HepG2 (cell line): ENCODE measurements around the gene GPR39. TPM values are rescaled to one million over a fixed set of nuclear protein-coding genes. Genes with fewer than 3 reads are reported as not detected.

Source experiments
- ATAC-seq: fragments of 200-7000 bp; cut with Tn5 transposase; 3 replicates; pipeline ENCODE4 v1.9.1; 2020; ENCODE audit warnings: mild to moderate bottlenecking, moderate library complexity
- BruUV-seq: library from RNA; stranded (reverse); fragments of 400-500 nt; replicated peaks from 2 replicates; lab custom pipeline; 2021; lab: Mats Ljungman, UMichigan
- CTCF ChIA-PET: fragments of 300-600 bp; formaldehyde crosslinking; extraction: SDS; loops from one replicate; lab custom pipeline; 2021; ENCODE audit warnings: low total read pairs, inconsistent platforms, low intra/inter-chr PET ratio; lab: Yijun Ruan, JAX
- POLR2A ChIA-PET: fragments of 350-600 bp; sonication (Branson Sonifier 250); formaldehyde crosslinking; loops from one replicate; lab custom pipeline; 2020; ENCODE audit warnings: antibody characterized with exemption, inconsistent platforms; lab: Yijun Ruan, JAX
- DNase-seq: peaks from one replicate; pipeline ENCODE4 v3.0.0-alpha.2; 2015; ENCODE audit warnings: low spot score
- FAIRE-seq: peaks from 3 replicates; lab custom pipeline; 2011; peaks lifted over from hg19 to GRCh38; lab: Jason Lieb, UNC
- H2AFZ ChIP-seq: one replicate; pipeline ENCODE4 v1.6.1; 2011; ENCODE audit warnings: low read length, inconsistent platforms
- H3K27ac ChIP-seq: fragments of 300-600 bp; 3 replicates; pipeline ENCODE4 v1.8.0; 2011; ENCODE audit warnings: mixed run types, mild to moderate bottlenecking, mixed read lengths, low read length, inconsistent platforms; ENCODE audit not compliant: insufficient read depth; ENCODE audit errors: extremely low read length
- H3K27me3 ChIP-seq, 2 experiments: fragments of 200-600 bp in 1 of 2; 2 replicates in 1 of 2; 3 replicates in 1 of 2; pipeline versions ENCODE4 v1.6.0 to v1.8.0; 2011; ENCODE audit warnings: low read length in 2 of 2, mild to moderate bottlenecking in 2 of 2, moderate library complexity in 2 of 2, inconsistent platforms in 1 of 2; ENCODE audit not compliant: insufficient read depth in 2 of 2, control insufficient read depth in 1 of 2
- H3K36me3 ChIP-seq, 2 experiments: fragments of 200-600 bp in 1 of 2; replicated peaks in 1 of 2; 2 replicates in 1 of 2; 3 replicates in 1 of 2; pipeline versions ENCODE4 v1.5.1 to v1.8.0; 2011; ENCODE audit warnings: low read length in 2 of 2, inconsistent platforms in 1 of 2; ENCODE audit not compliant: insufficient read depth in 2 of 2, control insufficient read depth in 1 of 2
- H3K4me1 ChIP-seq: 2 replicates; pipeline ENCODE4 v1.5.1; 2012; ENCODE audit warnings: low read length, inconsistent platforms; ENCODE audit not compliant: insufficient read depth
- H3K4me2 ChIP-seq: 2 replicates; pipeline ENCODE4 v1.6.0; 2011; ENCODE audit warnings: low read depth, low read length, inconsistent platforms
- H3K4me3 ChIP-seq, 3 experiments: fragments of 200-600 bp in 1 of 3; sonication (generic), shearing (Covaris generic) in 1 of 3; replicated peaks in 1 of 3; 2 replicates each; pipeline ENCODE4 v1.5.1; 2011 to 2016; ENCODE audit warnings: low read length in 3 of 3, inconsistent platforms in 2 of 3, low read depth in 2 of 3, mild to moderate bottlenecking in 2 of 3, control low read depth in 1 of 3, mixed read lengths in 1 of 3; ENCODE audit not compliant: insufficient read depth in 1 of 3
- H3K79me2 ChIP-seq: one replicate; pipeline ENCODE4 v1.6.1; 2011; ENCODE audit warnings: low read length, inconsistent platforms; ENCODE audit not compliant: insufficient read depth
- H3K9ac ChIP-seq: 2 replicates; pipeline ENCODE4 v1.6.0; 2011; ENCODE audit warnings: mild to moderate bottlenecking, low read depth, low read length, inconsistent platforms; ENCODE audit not compliant: insufficient read depth
- H3K9me3 ChIP-seq: 2 replicates; pipeline ENCODE4 v1.5.1; 2012; ENCODE audit warnings: mild to moderate bottlenecking, low read length
- H4K20me1 ChIP-seq: 2 replicates; pipeline ENCODE4 v1.6.0; 2011; ENCODE audit warnings: inconsistent platforms, mild to moderate bottlenecking, low read length, moderate library complexity; ENCODE audit not compliant: insufficient read depth
- EZH2 ChIP-seq: conservative IDR thresholded peaks from 2 replicates; pipeline ENCODE4 v1.6.1; 2012; ENCODE audit warnings: mild to moderate bottlenecking, low read depth, low read length, moderate library complexity
- FOXP1 ChIP-seq, 2 experiments: fragments of 450-650 bp in 1 of 2; IDR thresholded peaks; 2 replicates each; pipeline ENCODE4 v1.6.1; 2017 to 2018; ENCODE audit warnings: antibody characterized with exemption in 1 of 2
- WGBS: methylation state at CpG from one replicate; pipeline ENCODE4 v1.1.6; 2017; ENCODE audit warnings: low lambda C conversion rate; 5-methylcytosine and 5-hydroxymethylcytosine counted together
- in situ Hi-C: cut with HindIII; loops from 2 replicates; pipeline ENCODE4 v1.10.0; 2017; ENCODE audit warnings: low pct_unique_long_range_greater_than_20kb; ENCODE audit not compliant: extremely low pct_ligation_motif_present
- intact Hi-C: fragments of 100-400 bp; cut with micrococcal nuclease; formaldehyde crosslinking; loops from one replicate; pipeline ENCODE4 v1.10.0; 2022; ENCODE audit not compliant: unreplicated experiment
- polyA plus RNA-seq, 8 experiments: library from polyadenylated mRNA; depleted of rRNA in 3 of 8; stranded (reverse) in 7 of 8; unstranded in 1 of 8; fragments of >200 nt; fragmentation: Illumina TruSeq in 4 of 8; extraction: Trizol in 4 of 8; gene quantifications; 2 replicates each; pipeline versions ENCODE4 v1.2.1 to v1.2.3, GENCODE V29; 2011 to 2016; ENCODE audit warnings: low read depth in 4 of 8, missing spikeins in 1 of 8, mixed read lengths in 1 of 8; ENCODE audit not compliant: insufficient read depth in 1 of 8
- total RNA-seq, 5 experiments: library from RNA; depleted of rRNA; stranded (reverse); fragments of >200 nt; fragmentation: Illumina TruSeq; extraction: Trizol; gene quantifications; 2 replicates each; pipeline ENCODE4 v1.2.3, GENCODE V29; 2016; ENCODE audit warnings: low read depth in 1 of 5
- TF ChIP-seq, protein P1 (sequence below): fragments of 450-650 bp; IDR thresholded peaks from 2 replicates; pipeline ENCODE4 v1.6.1; 2016
- TF ChIP-seq, protein P2 (sequence below): sonication (generic); formaldehyde crosslinking; IDR thresholded peaks from 2 replicates; pipeline ENCODE4 v1.5.0; 2020; ENCODE audit warnings: mild to moderate bottlenecking, missing genetic modification reagents, moderate library complexity
- TF ChIP-seq, protein P3 (sequence below): sonication (generic); formaldehyde crosslinking; IDR thresholded peaks from 2 replicates; pipeline ENCODE4 v1.8.1; 2023; ENCODE audit warnings: mild to moderate bottlenecking, moderate library complexity, missing genetic modification reagents
- TF ChIP-seq, protein P4 (sequence below): sonication (generic); formaldehyde crosslinking; IDR thresholded peaks from 2 replicates; pipeline ENCODE4 v1.5.1; 2020; ENCODE audit warnings: missing genetic modification reagents, mild to moderate bottlenecking, borderline replicate concordance

GPR39 gene
- total and polyA plus RNA-seq, 2 of the 13 experiments (the other 11 are each of a cell fraction or from before 2014, with no cell fraction given): 0.16 to 0.62 TPM

DNA sequence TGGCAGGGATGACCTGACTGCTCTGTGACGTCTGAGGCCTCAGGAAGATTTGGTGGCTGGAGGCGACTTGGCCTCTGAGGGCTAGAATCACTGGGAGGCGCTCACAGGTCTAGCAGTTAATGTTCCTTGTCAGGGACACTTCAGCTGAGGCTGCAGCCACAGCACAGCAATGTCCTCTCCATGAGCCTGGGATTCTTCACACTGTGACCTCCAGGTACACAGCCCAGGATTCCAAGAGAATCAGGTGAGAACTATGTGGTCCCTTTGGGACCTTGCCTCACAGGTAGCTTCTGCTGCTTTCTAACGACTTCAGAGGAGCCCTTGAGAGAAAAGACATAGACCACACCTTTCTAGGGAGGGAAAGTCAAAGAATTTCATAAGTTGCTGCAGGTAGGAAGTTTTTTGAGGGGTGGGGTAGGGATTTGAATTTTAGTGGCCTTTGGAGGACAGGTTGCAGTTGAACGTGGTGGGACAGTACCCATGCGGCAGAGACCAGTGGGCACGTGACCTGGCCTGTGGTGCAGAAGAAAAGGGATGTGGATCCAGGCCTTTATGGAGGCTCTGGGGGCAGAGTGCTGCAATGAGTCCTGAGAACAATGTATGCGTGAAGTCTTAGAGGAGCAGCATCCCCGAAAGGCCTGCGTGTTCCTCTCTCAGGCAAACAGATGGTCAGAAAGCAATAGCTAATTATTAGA, 167.2 kb downstream of the GPR39 start:
- Histone ChIP-seq H3K27me3 (no peaks in the 10 kb centered on the region), H3K27ac (no peak overlapping the region), H3K4me1 (no peaks in the 10 kb centered on the region), H3K9me3 (no peaks in the 10 kb centered on the region), H3K36me3 (no peaks in the 10 kb centered on the region), H3K79me2 (no peaks in the 10 kb centered on the region), H2AFZ (no peak overlapping the region), H3K4me2 (no peak overlapping the region), H3K9ac (no peak overlapping the region), H4K20me1 (no peaks in the 10 kb centered on the region), H3K4me3 (no peak overlapping the region)
- ChIA-PET CTCF (no interaction called here), POLR2A (no interaction called here)
- no peak for FAIRE-seq
- ATAC-seq: no peak
- in situ Hi-C loops: no loop called here
- no peak for DNase-seq
- 19% methylated on average over 10 of the region's 10 CpGs for WGBS
- intact Hi-C loops: no loop called here
- BruUV-seq: no TSS peak
- TF ChIP-seq EZH2: no peak
- TF ChIP-seq, protein P1, sequence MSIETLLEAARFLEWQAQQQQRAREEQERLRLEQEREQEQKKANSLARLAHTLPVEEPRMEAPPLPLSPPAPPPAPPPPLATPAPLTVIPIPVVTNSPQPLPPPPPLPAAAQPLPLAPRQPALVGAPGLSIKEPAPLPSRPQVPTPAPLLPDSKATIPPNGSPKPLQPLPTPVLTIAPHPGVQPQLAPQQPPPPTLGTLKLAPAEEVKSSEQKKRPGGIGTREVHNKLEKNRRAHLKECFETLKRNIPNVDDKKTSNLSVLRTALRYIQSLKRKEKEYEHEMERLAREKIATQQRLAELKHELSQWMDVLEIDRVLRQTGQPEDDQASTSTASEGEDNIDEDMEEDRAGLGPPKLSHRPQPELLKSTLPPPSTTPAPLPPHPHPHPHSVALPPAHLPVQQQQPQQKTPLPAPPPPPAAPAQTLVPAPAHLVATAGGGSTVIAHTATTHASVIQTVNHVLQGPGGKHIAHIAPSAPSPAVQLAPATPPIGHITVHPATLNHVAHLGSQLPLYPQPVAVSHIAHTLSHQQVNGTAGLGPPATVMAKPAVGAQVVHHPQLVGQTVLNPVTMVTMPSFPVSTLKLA: peak; percentile 63

DNA sequence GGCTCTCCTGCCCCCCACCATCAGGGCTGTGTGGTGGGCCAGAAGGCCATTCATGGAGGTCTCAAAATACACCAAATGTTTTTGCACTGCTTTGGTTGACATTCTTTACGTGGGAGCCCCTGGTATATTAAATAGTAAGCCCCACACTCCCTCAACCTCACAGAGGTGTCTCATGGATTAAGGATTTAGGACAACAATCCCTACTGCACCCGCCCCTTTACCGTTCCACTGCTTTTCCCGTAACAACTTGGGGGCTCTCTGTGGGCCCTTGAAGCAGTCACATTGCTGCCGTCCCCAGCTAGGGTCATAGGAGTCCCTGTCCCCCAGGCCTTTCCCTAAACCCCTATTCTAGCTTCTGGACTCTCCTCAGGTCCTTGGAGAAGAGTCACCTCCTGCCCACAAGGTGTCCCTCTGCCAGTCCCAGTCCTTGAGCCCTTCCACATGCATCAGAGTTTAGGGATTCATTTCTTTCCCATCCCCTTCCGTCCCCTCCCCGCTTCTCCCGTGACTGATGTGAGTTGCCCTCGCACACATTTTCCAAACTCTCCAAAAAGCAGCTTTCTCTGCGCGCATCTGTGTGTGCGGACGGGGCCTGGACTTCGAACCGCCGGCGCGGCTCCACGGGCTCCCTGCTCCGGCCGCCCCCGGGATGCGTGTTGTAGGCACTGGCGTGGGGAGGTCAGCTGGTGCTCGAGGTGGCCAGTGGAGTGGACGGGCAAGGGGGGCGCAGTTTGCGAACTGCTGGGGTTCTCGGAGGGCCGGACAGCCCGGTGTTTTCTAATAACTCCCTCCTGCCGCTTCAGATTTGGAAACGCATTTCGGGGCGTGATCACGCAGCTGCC, 168.6 kb downstream of the GPR39 start:
- intact Hi-C loops: no loop called here
- Histone ChIP-seq H3K9ac (no peak overlapping the region), H3K9me3 (no peaks in the 10 kb centered on the region), H2AFZ (no peak overlapping the region), H3K79me2 (no peaks in the 10 kb centered on the region), H3K27me3 (no peaks in the 10 kb centered on the region), H3K4me3 (no peak overlapping the region), H3K27ac (no peak overlapping the region), H4K20me1 (no peaks in the 10 kb centered on the region), H3K4me1 (no peaks in the 10 kb centered on the region), H3K36me3 (no peaks in the 10 kb centered on the region), H3K4me2 (no peak overlapping the region)
- BruUV-seq: no TSS peak
- WGBS: 75% methylated on average over 36 of the region's 36 CpGs
- ATAC-seq: no peak; the same call in 2 of the 3 replicates
- in situ Hi-C loops: no loop called here
- CTCF ChIA-PET: no interaction called here
- FAIRE-seq: no peak
- POLR2A ChIA-PET: no interaction called here
- no peak for DNase-seq
- TF ChIP-seq FOXP1 (IDR thresholded peaks at IDR 0.05) (no peak), FOXP1 (CRISPR knock-in tag; IDR thresholded peaks at IDR 0.05) (no peak)
- TF ChIP-seq, protein P2, sequence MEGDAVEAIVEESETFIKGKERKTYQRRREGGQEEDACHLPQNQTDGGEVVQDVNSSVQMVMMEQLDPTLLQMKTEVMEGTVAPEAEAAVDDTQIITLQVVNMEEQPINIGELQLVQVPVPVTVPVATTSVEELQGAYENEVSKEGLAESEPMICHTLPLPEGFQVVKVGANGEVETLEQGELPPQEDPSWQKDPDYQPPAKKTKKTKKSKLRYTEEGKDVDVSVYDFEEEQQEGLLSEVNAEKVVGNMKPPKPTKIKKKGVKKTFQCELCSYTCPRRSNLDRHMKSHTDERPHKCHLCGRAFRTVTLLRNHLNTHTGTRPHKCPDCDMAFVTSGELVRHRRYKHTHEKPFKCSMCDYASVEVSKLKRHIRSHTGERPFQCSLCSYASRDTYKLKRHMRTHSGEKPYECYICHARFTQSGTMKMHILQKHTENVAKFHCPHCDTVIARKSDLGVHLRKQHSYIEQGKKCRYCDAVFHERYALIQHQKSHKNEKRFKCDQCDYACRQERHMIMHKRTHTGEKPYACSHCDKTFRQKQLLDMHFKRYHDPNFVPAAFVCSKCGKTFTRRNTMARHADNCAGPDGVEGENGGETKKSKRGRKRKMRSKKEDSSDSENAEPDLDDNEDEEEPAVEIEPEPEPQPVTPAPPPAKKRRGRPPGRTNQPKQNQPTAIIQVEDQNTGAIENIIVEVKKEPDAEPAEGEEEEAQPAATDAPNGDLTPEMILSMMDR (CRISPR knock-in tag): no peak
- TF ChIP-seq, protein P3, sequence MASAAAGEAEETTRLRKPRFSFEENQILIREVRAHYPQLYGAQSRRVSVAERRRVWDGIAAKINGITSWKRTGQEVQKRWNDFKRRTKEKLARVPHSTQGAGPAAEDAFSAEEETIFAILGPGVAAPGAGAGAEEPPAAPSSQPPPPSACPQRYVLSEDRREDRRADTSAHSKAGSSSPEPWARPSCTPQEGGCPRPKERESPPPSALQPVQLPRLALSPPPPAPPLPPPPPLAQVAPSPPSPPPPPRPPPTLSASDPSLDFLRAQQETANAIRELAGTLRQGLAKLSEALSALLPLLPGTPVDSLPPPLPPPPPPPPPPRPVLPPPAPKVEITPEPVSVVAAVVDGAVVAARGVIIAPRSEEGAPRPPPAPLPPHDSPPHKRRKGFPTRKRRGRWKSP (CRISPR knock-in tag): no peak
- TF ChIP-seq, protein P4, sequence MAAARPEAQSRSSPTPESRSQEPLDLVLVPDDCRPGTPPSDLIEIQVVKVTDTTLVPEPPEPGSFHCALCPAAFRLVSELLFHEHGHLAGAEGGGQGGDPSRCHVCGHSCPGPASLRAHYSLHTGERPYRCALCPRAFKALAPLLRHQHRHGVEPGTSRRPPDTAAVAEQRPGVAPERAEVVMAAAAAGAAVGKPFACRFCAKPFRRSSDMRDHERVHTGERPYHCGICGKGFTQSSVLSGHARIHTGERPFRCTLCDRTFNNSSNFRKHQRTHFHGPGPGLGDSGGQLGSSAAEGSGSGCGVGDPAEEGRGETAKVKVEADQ (CRISPR knock-in tag): no peak
